GM12873 (cell line): Measurements from ENCODE around the gene RASIP1.
A peak's percentile ranks its signal among the peaks of the same experiment; 100 is the strongest.

Source experiments
- TF ChIP-seq, protein P1 (sequence below): IDR thresholded peaks from 2 replicates; pipeline ENCODE4 v1.5.1; 2012; ENCODE audit warnings: low read depth, mild to moderate bottlenecking, moderate library complexity, low read length, control low read depth; ENCODE audit not compliant: insufficient read depth; ENCODE audit errors: missing control alignments

RASIP1 gene

DNA sequence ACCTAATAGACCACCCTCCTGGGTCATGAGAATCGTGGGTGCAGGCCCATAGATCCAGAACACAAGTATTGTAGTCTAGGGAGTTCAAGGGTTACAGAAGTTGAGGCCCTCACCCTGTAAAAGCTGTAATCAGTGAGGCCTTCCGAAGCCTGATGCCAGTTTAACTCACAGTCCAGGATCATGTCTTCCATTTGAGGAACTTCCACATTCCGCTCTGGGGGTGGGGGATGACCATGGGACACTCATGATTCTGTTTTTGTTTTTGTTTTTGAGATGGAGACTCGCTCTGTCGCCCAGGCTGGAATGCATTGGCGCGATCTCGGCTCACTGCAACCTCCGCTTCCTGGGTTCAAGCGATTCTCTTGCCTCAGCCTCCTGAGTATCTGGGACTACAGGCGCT lies 1.7 kb upstream of the RASIP1 start:
- TF ChIP-seq, protein P1, sequence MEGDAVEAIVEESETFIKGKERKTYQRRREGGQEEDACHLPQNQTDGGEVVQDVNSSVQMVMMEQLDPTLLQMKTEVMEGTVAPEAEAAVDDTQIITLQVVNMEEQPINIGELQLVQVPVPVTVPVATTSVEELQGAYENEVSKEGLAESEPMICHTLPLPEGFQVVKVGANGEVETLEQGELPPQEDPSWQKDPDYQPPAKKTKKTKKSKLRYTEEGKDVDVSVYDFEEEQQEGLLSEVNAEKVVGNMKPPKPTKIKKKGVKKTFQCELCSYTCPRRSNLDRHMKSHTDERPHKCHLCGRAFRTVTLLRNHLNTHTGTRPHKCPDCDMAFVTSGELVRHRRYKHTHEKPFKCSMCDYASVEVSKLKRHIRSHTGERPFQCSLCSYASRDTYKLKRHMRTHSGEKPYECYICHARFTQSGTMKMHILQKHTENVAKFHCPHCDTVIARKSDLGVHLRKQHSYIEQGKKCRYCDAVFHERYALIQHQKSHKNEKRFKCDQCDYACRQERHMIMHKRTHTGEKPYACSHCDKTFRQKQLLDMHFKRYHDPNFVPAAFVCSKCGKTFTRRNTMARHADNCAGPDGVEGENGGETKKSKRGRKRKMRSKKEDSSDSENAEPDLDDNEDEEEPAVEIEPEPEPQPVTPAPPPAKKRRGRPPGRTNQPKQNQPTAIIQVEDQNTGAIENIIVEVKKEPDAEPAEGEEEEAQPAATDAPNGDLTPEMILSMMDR = no peak

DNA sequence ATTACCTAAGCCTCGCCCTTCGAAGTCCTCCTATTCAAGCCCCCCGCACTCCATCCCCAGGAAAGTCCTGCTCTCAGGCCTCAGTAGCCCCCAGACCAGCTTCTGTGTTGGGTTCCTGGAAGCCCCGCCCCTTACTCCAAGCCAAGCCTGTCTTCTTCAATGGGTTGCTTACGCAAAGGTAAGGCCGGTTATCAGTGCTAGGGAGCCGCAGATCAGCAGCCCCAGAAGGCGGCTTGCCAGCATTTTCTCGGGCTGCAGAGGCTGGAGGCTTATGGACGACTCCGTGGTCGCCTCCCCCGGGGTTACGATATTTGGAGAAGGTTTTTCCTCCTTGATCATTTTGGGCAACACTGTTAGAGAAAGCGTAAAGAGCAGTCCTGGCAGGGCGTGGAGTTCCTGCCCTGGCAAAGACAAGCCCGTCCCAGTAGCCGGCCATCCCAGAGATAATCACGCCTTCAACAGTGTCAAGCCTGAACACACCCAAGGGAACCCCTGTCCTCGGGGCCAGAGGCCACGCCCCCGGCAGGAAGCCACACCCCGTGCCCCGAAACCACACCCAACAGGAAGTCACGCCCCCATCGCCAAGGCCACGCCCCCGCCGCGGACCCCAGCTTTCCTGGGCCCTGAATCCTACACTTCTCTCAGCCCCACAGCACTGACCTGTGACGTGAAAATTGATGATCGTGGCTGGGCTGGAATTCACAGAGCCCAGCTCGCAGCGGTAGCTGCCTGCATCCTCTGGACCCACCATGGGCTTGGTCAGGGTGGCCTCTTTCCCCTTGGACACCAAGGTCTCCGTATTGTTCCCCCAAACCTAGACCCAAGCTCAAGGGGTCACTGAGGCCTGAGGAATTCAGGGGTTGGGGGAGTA lies 954 bp upstream of the RASIP1 start:
- TF ChIP-seq, protein P1 = no peak

DNA sequence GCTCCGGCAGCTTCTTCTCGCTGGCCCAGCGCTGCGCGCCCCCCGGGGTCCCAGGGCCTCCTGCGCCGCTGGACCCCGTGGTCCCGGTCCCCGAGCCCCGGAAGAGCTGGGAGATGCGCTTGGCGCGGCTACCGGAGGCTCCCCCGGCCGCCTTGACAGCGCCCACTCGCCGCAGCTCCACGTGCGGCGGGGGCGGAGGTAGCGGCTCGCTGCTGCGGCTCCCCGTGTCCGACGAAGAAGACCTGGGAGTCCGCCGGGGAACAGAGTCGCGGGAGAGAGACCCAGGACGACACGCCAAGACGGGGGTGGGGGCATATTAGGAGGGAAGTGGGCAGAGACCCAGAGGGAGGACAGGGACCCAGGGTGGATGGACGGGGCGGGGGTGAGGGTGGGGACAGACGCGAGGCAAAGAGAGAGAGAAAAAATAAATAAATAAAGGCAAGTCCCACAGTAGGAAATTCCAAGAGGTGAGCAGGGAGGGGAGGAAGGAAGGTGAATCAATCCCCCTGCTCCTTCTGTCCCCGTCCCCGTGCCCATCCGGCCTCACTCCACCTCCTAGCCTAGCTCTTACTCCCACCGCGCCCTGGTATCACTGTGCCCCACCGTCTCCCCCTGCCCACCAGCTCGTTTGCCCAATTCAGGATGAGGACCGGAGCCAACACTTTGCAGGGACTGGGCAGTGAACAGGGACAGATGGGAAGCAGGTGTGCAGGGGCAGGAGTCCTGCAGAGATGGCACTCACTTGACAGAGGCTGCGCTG lies 826 bp downstream of the RASIP1 start:
- TF ChIP-seq, protein P1 = no peak

DNA sequence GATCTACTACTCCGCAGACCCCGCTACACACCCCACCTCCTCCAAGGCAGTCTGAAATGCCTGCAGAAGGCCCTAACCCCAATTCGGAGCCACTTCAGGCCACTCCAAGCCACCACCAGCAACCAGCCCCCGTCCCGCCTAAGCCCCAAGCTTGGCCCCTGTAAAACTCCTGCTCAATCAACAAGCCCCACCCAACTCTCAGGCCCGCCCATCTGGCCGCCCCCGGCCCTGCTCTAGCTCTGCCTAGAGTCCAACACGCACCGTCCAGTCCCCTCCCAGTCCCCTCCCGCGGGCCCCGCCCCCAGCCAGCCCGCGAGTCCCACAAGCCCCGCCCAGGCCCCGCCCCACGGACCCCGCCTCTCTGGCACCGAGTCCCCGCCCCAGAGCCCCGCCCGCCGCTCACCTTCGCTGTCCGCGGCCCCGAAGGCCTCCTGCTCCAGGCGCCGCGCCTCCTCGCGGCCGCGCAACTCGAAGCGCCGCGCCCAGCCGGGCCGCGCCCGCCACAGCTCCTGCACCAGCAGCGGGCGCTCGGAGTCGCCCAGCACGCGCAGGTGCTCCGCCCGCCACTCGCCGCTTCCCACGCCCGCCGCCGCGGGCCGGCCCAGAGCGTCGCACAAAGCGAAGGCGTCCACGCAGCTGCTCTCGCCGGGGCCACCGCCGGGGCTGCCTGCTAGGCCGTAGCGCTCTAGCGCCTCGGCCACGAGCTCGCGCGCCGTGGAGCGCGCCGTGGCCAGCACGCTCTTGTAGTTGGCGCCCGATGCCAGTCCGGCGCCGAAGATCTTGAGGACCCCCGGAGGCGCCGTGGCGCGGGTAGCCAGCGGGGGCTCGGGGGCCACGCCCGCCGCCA lies 1.6 kb downstream of the RASIP1 start:
- TF ChIP-seq, protein P1 = peak; percentile 35

DNA sequence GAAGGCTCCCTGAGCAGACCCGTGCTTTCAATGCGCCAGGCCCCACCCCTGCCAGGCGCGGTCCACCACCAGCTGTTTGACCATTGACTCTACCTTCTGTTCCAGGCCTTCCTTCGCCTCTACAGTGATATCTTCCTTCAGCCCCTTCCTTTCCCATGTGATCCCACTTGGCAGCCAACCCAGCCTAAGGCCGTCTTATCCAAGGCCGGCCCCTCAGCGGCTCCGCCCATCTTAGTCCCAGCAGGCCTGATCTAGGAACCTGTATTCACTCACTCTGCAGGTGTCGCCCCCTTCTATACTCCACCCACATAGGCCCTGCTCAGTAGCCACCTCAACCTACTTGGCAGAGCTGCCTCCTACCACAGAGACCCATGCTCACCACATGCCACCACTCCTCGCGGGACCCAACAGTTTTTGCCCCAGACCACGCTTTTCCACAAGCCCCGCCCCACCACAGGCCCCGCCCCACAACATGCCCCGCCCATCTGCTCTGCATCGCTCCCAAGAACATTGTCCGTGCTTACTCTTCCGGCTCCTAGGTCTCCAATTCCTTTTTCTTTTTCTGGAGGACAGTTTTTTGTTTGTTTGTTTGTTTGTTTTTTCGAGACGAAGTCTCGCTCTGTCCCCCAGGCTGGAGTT lies 2.9 kb downstream of the RASIP1 start:
- TF ChIP-seq, protein P1 = no peak

DNA sequence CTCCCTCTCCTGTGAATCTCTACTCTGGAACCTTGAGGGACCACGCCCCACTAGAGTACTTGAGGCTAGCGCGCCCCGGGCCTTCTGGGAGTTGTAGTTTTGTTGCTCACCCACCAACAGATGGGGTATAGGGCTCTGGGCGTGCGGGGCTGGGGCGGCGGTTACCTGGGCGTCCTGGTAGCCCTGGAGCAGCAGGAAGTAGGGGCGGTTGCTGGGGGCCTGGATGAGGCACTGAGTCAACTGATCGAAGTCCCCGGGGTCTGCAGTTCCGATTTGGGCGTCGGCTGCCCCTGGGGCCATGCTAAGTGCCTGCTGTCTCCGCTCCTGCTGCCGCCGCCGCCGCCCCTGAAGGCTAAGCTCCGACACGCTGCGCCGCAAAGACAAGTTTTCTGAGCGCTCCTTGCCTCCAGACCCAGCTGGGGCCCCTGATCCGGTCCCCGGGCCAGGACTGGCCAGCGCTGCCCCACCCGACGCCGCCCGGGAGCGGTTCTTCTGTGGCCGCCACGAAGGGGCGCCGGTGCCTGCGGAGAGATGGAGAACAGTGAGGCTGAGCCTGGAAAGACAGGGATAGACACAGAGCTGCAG lies 5.3 kb downstream of the RASIP1 start:
- TF ChIP-seq, protein P1 = no peak
